H1 (cell line): Measurements from ENCODE around the gene PDE8A. TPM values are rescaled to one million over a fixed set of nuclear protein-coding genes. Genes with fewer than 3 reads are reported as not detected.

Experiments used
- BCL11A ChIP-seq, 2 experiments: IDR thresholded peaks; one replicate each; pipeline ENCODE4 v1.6.1; 2011; ENCODE audit warnings: low read depth in 2 of 2, low read length in 2 of 2, mild to moderate bottlenecking in 2 of 2
- CHD1 ChIP-seq: IDR thresholded peaks from 2 replicates; pipeline ENCODE4 v1.6.1; 2012; ENCODE audit warnings: low read depth, low read length, improper control_type of control experiment
- EGR1 ChIP-seq: IDR thresholded peaks from 2 replicates; pipeline ENCODE4 v1.6.1; 2011; ENCODE audit warnings: low read depth, low read length, borderline replicate concordance
- PHF8 ChIP-seq: fragments of 200-600 bp; sonication (generic); conservative IDR thresholded peaks from 2 replicates; pipeline ENCODE4 v1.7.1; 2012; ENCODE audit warnings: low read depth, mild to moderate bottlenecking, inconsistent platforms, low read length, moderate library complexity
- TEAD4 ChIP-seq: IDR thresholded peaks from 2 replicates; pipeline ENCODE4 v1.6.1; 2012; ENCODE audit warnings: low read depth, low read length, inconsistent platforms, mixed read lengths
- polyA plus RNA-seq, 7 experiments: library from polyadenylated mRNA; depleted of rRNA in 3 of 7; stranded (reverse) in 5 of 7; unstranded in 2 of 7; fragments of >200 nt in 5 of 7; fragments of 200-250 nt in 2 of 7; gene quantifications; 1 replicate in 5 of 7; 2 replicates in 1 of 7; 4 replicates in 1 of 7; pipeline versions ENCODE4 v1.2.1 to v1.2.3, GENCODE V29; 2011 to 2013; ENCODE audit warnings: missing spikeins in 2 of 7, mixed read lengths in 2 of 7
- total RNA-seq: library from RNA; stranded (reverse); fragmentation: NEBNext Ultra II Directional; extraction: Animal tissue kit (Norgen Biotek cat#: 25700); gene quantifications from 2 replicates; pipeline ENCODE4 v1.2.1, GENCODE V29; 2021

Gene PDE8A
- total and polyA plus RNA-seq, 2 of the 8 experiments (the other 6 are each of a cell fraction or from before 2014, with no cell fraction given): 6.9 to 7.8 TPM

DNA sequence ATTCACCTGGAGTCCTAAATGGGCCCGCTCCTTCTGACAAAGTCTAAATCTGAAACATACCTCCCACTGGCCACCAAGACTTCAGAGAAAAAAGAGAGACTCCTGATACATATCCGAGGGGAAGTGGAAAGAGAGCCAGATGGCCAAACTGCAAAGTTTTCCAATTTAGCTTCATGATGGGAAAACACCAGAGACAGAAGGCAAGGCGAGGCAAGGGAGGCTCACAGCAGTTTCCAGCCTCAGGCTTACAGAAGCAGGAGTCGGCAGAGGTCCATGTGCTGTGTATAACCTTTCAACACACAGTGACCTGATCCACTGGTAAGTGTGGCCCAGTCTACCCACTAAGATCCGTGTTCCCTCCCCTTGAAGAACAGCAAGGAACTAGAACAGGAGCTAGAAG lies 29.9 kb upstream of the PDE8A start (continued):
- no peak for TF ChIP-seq EGR1
- TF ChIP-seq BCL11A (IDR thresholded peaks at IDR 0.05; ENCODE audit: low read depth in 2 of 2, low read length in 2 of 2): no peak
- no peak for TF ChIP-seq PHF8
- TF ChIP-seq TEAD4: no peak
- no peak for TF ChIP-seq CHD1
- TF ChIP-seq, all 59 proteins: peak for 0
